CD14-positive monocyte (primary cell): ENCODE data around the gene DCLK1. TPM values are rescaled to one million over a fixed set of nuclear protein-coding genes. Genes with fewer than 3 reads are reported as not detected.

ENCODE experiments used
- DNase-seq, 3 donors: peaks; one replicate each; pipeline ENCODE4 v3.0.0-alpha.2; 2011 to 2022
- H2AFZ ChIP-seq: 2 replicates; pipeline ENCODE4 v1.6.0; 2012; ENCODE audit warnings: mild to moderate bottlenecking, low read depth, low read length, inconsistent platforms; ENCODE audit not compliant: insufficient read depth, poor library complexity, severe bottlenecking
- H3K27ac ChIP-seq, 2 donors: 1 replicate in 1 of 2; 2 replicates in 1 of 2; pipeline ENCODE4 v1.5.1; 2012 to 2013; ENCODE audit warnings: low read length in 2 of 2, control low read depth in 1 of 2, inconsistent platforms in 1 of 2, low read depth in 1 of 2, mild to moderate bottlenecking in 1 of 2
- H3K27me3 ChIP-seq, 2 donors: one replicate each; pipeline versions ENCODE4 v1.6.0 to v1.6.1; 2011 to 2013; ENCODE audit warnings: low read length in 2 of 2; ENCODE audit not compliant: control insufficient read depth in 2 of 2, insufficient read depth in 2 of 2
- H3K36me3 ChIP-seq, 2 donors: replicated peaks in 1 of 2; 1 replicate in 1 of 2; 2 replicates in 1 of 2; pipeline versions ENCODE4 v1.5.1 to v1.6.1; 2012 to 2013; ENCODE audit warnings: low read length in 2 of 2, control low read depth in 1 of 2, inconsistent platforms in 1 of 2, mild to moderate bottlenecking in 1 of 2; ENCODE audit not compliant: insufficient read depth in 2 of 2, control insufficient read depth in 1 of 2
- H3K4me1 ChIP-seq, 2 donors: 1 replicate in 1 of 2; 2 replicates in 1 of 2; pipeline versions ENCODE4 v1.5.1 to v1.6.1; 2012 to 2013; ENCODE audit warnings: low read length in 2 of 2, control low read depth in 1 of 2, inconsistent platforms in 1 of 2, mild to moderate bottlenecking in 1 of 2, moderate library complexity in 1 of 2; ENCODE audit not compliant: insufficient read depth in 2 of 2, control insufficient read depth in 1 of 2
- H3K4me2 ChIP-seq: replicated peaks from 2 replicates; pipeline ENCODE3; 2012; ENCODE audit warnings: low read length, moderate library complexity, mild to moderate bottlenecking; ENCODE audit not compliant: poor library complexity, severe bottlenecking; ENCODE audit errors: extremely low read depth
- H3K4me3 ChIP-seq, 3 experiments: fragments of 200-600 bp in 1 of 3; sonication (generic) in 1 of 3; replicated peaks in 1 of 3; 1 replicate in 2 of 3; 2 replicates in 1 of 3; pipeline ENCODE4 v1.5.1; 2011 to 2013; ENCODE audit warnings: low read length in 3 of 3, mild to moderate bottlenecking in 3 of 3, control low read depth in 2 of 3, low read depth in 2 of 3, inconsistent platforms in 1 of 3, moderate library complexity in 1 of 3
- H3K79me2 ChIP-seq: 2 replicates; pipeline ENCODE4 v1.6.0; 2012; ENCODE audit warnings: mild to moderate bottlenecking, control low read depth, inconsistent platforms, low read length, moderate library complexity; ENCODE audit not compliant: insufficient read depth
- H3K9ac ChIP-seq: 2 replicates; pipeline ENCODE4 v1.6.0; 2017; ENCODE audit warnings: low read length, mild to moderate bottlenecking; ENCODE audit not compliant: insufficient read depth, poor library complexity, severe bottlenecking
- H3K9me3 ChIP-seq, 2 donors: replicated peaks in 1 of 2; 1 replicate in 1 of 2; 2 replicates in 1 of 2; pipeline versions ENCODE4 v1.5.1 to v1.6.1; 2012 to 2013; ENCODE audit warnings: low read length in 2 of 2, control low read depth in 1 of 2; ENCODE audit not compliant: control insufficient read depth in 1 of 2, insufficient read depth in 1 of 2
- H4K20me1 ChIP-seq: 2 replicates; pipeline ENCODE4 v1.6.0; 2012; ENCODE audit warnings: mild to moderate bottlenecking, low read length, control low read depth, moderate library complexity; ENCODE audit not compliant: insufficient read depth
- H3K27ac Mint-ChIP-seq, 7 donors: one replicate each; pipeline ENCODE4 v1.8.0; 2020; ENCODE audit warnings: mild to moderate bottlenecking in 7 of 7, mixed read lengths in 7 of 7, moderate library complexity in 6 of 7, inconsistent platforms in 2 of 7
- H3K27me3 Mint-ChIP-seq, 3 donors: one replicate each; pipeline ENCODE4 v1.8.0; 2021 to 2022; ENCODE audit warnings: low read depth in 3 of 3, mild to moderate bottlenecking in 3 of 3, mixed read lengths in 3 of 3, moderate library complexity in 3 of 3, inconsistent platforms in 1 of 3
- H3K36me3 Mint-ChIP-seq, 2 donors: one replicate each; pipeline ENCODE4 v1.8.0; 2020; ENCODE audit warnings: mixed read lengths in 2 of 2, inconsistent platforms in 1 of 2, mild to moderate bottlenecking in 1 of 2
- H3K4me1 Mint-ChIP-seq: one replicate; pipeline ENCODE4 v1.8.0; 2020; ENCODE audit warnings: mild to moderate bottlenecking, mixed read lengths
- H3K4me3 Mint-ChIP-seq, 2 donors: one replicate each; pipeline ENCODE4 v1.8.0; 2020; ENCODE audit warnings: mild to moderate bottlenecking in 2 of 2, mixed read lengths in 2 of 2, moderate library complexity in 1 of 2
- H3K9me3 Mint-ChIP-seq, 7 donors: one replicate each; pipeline ENCODE4 v1.8.0; 2020 to 2022; ENCODE audit warnings: mixed read lengths in 7 of 7, mild to moderate bottlenecking in 6 of 7, moderate library complexity in 6 of 7, inconsistent platforms in 2 of 7
- CTCF ChIP-seq: fragments of 200-600 bp; IDR thresholded peaks from one replicate; pipeline ENCODE4 v1.8.0; 2022; ENCODE audit warnings: antibody characterized with exemption, mild to moderate bottlenecking
- WGBS: methylation state at CpG from one replicate; pipeline ENCODE4 v1.1.5; 2013; ENCODE audit warnings: missing lambda C conversion rate; ENCODE audit not compliant: insufficient coverage; 5-methylcytosine and 5-hydroxymethylcytosine counted together
- intact Hi-C, 2 donors: fragments of 100-400 bp; cut with micrococcal nuclease; formaldehyde crosslinking; loops; one replicate each; pipeline versions ENCODE4 v1.15.0 to v1.15.1; 2023
- polyA plus RNA-seq, 3 donors: library from polyadenylated mRNA; depleted of rRNA in 1 of 3; unstranded in 2 of 3; stranded (reverse) in 1 of 3; fragments of 300-500 nt in 2 of 3; fragments of >200 nt in 1 of 3; fragmentation: Illumina TruSeq in 2 of 3; gene quantifications; 1 replicate in 2 of 3; 2 replicates in 1 of 3; pipeline ENCODE4 v1.2.3, GENCODE V29; 2012 to 2021

Gene DCLK1
- polyA plus RNA-seq, 3 donors = not detected

GRCh38 chr13:36090592-36090991 lies 40.6 kb downstream of the DCLK1 start:
- H3K79me2 ChIP-seq = no peaks in the 10 kb centered on the region
- no peaks in the 10 kb centered on the region for H4K20me1 ChIP-seq
- no peaks in the 10 kb centered on the region for H3K36me3 Mint-ChIP-seq
- peaks cover 0 to 6% (median 3%) of the 10 kb centered on the region in 7 donors for H3K9me3 Mint-ChIP-seq
- H3K27me3 ChIP-seq = no peaks in the 10 kb centered on the region
- H3K4me1 Mint-ChIP-seq = no peaks in the 10 kb centered on the region
- H3K36me3 ChIP-seq = no peaks in the 10 kb centered on the region
- H3K9ac ChIP-seq = no peak overlapping the region
- no peak overlapping the region for H3K27ac ChIP-seq
- H3K27ac Mint-ChIP-seq = no peak overlapping the region
- no peak overlapping the region for H3K4me3 ChIP-seq
- no peaks in the 10 kb centered on the region for H3K4me1 ChIP-seq
- H3K9me3 ChIP-seq = no peaks in the 10 kb centered on the region
- H3K27me3 Mint-ChIP-seq = peaks cover 0 to 2% (median 0%) of the 10 kb centered on the region in 3 donors
- 92% methylated on average over 7 of the region's 7 CpGs for WGBS
- H3K4me3 Mint-ChIP-seq = no peak overlapping the region
- no peak for TF ChIP-seq CTCF
- intact Hi-C loops = no loop called here
- H3K4me2 ChIP-seq = no peak overlapping the region
- no peak for DNase-seq
- no peak overlapping the region for H2AFZ ChIP-seq

GRCh38 chr13:36089130-36089647 lies 42.0 kb downstream of the DCLK1 start:
- no peaks in the 10 kb centered on the region for H3K4me1 Mint-ChIP-seq
- Histone ChIP-seq H3K4me3 (no peak overlapping the region), H4K20me1 (no peaks in the 10 kb centered on the region), H3K36me3 (no peaks in the 10 kb centered on the region), H3K79me2 (no peaks in the 10 kb centered on the region), H3K4me1 (no peaks in the 10 kb centered on the region), H3K9me3 (no peaks in the 10 kb centered on the region), H2AFZ (no peak overlapping the region), H3K27ac (no peak overlapping the region), H3K27me3 (no peaks in the 10 kb centered on the region), H3K4me2 (no peak overlapping the region), H3K9ac (no peak overlapping the region)
- TF ChIP-seq CTCF = no peak
- H3K27me3 Mint-ChIP-seq = peaks cover 0 to 2% (median 0%) of the 10 kb centered on the region in 3 donors
- intact Hi-C loops = no loop called here
- DNase-seq = no peak
- no peak overlapping the region for H3K27ac Mint-ChIP-seq
- 88% methylated on average over 7 of the region's 7 CpGs for WGBS
- peaks cover 0 to 6% (median 3%) of the 10 kb centered on the region in 7 donors for H3K9me3 Mint-ChIP-seq
- no peak overlapping the region for H3K4me3 Mint-ChIP-seq
- H3K36me3 Mint-ChIP-seq = no peaks in the 10 kb centered on the region
